DND-41 (cell line): ENCODE measurements around the gene PDC.

Source experiments
- EZH2 ChIP-seq: IDR thresholded peaks from 3 replicates; pipeline ENCODE4 v1.6.1; 2012; ENCODE audit warnings: borderline replicate concordance, low read depth, mild to moderate bottlenecking, moderate library complexity, low read length, inconsistent platforms; ENCODE audit not compliant: severe bottlenecking
- TF ChIP-seq, protein P1 (sequence below): IDR thresholded peaks from 2 replicates; pipeline ENCODE4 v1.5.1; 2012; ENCODE audit warnings: borderline replicate concordance, low read length, moderate library complexity, mild to moderate bottlenecking; ENCODE audit not compliant: poor library complexity, severe bottlenecking; ENCODE audit errors: extremely low read depth

DNA sequence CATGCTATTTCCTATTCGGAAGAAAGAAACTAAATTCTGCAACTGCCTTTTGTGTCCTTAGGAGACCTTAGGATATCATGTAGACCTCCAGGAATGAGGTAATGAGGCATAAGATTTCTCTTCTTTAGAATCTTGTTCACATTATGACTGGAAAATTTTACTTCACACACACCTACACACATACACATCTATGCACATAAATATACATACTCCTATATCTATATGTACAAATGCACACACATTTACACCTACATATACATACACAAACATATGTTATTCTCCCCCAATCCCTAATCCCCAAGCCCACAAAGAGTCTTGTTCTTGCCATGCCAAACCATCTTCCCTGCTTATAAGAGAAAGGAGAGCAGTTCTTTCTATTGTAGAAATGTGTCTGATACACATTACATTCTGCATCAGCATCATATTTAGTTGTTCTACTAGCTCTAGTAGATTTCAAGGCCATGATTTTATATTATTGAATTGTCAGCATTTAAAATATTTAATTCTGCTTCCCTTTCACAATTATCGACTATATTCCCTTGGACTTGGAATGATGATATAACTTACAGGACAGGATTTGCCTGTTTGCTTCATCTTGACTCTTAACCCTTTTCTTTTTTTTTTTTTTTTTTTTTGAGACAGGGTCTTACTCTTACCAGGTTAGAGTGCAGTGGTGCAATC lies 35.4 kb upstream of the PDC start:
- TF ChIP-seq, protein P1, sequence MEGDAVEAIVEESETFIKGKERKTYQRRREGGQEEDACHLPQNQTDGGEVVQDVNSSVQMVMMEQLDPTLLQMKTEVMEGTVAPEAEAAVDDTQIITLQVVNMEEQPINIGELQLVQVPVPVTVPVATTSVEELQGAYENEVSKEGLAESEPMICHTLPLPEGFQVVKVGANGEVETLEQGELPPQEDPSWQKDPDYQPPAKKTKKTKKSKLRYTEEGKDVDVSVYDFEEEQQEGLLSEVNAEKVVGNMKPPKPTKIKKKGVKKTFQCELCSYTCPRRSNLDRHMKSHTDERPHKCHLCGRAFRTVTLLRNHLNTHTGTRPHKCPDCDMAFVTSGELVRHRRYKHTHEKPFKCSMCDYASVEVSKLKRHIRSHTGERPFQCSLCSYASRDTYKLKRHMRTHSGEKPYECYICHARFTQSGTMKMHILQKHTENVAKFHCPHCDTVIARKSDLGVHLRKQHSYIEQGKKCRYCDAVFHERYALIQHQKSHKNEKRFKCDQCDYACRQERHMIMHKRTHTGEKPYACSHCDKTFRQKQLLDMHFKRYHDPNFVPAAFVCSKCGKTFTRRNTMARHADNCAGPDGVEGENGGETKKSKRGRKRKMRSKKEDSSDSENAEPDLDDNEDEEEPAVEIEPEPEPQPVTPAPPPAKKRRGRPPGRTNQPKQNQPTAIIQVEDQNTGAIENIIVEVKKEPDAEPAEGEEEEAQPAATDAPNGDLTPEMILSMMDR = no peak
- no peak for TF ChIP-seq EZH2
